Stimulated activated CD8-positive, alpha-beta memory T cell treated with anti-CD3 and anti-CD28 coated beads, Interleukin-4, amount 100 ng/mL, for 48 hours (primary cell): ENCODE measurements around the gene SRP9.
"Not testable (repeated sequence)": the region's sequence is repeated elsewhere in the genome, so short reads cannot be mapped to it uniquely, and the experiment has no call there.

Source experiments
- DNase-seq: peaks from one replicate; pipeline ENCODE4 v3.0.0-alpha.2; 2020

The SRP9 gene

DNA sequence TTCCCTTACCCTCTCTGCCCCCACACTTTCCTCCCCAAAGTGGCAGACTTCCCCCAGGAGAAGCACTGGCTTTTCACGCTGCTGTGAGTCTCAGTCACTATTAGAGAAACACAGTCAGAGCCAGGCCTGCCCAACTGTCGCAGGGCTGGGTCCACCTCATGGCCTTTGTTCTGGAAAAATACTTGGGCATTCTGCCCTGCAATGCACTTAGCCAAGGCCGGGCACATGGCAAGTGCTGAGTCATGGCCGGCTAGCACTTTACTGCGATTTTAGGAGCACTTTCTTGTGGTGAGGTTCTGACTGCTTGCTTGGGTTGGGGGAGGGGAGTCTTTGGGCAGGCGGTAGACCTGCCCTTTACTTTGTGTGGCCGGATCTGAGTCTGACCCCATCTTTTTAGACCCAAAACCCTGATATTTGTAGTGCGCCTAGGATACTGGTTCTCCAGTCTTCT, 40.0 kb downstream of the SRP9 start:
- DNase-seq = no peak

DNA sequence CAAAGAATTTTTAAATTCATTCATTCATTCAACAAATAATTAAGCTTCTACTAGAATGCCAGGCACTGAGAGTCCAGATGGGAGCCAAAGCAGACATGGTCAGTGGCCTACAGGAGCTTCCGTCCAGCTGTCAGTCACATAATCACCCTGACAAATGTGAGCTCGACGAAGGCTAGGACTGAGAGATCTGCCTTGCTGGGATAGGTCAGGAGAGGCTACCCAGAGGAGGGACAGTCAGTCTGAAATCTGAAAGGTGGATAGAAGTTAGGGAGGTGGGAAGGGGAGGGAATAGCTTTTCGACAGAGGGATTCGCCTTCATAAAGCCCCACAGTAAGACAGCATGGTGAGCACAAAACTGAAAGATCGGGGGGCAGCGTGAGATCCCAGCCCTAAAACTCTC, 40.6 kb downstream of the SRP9 start:
- DNase-seq = no peak

DNA sequence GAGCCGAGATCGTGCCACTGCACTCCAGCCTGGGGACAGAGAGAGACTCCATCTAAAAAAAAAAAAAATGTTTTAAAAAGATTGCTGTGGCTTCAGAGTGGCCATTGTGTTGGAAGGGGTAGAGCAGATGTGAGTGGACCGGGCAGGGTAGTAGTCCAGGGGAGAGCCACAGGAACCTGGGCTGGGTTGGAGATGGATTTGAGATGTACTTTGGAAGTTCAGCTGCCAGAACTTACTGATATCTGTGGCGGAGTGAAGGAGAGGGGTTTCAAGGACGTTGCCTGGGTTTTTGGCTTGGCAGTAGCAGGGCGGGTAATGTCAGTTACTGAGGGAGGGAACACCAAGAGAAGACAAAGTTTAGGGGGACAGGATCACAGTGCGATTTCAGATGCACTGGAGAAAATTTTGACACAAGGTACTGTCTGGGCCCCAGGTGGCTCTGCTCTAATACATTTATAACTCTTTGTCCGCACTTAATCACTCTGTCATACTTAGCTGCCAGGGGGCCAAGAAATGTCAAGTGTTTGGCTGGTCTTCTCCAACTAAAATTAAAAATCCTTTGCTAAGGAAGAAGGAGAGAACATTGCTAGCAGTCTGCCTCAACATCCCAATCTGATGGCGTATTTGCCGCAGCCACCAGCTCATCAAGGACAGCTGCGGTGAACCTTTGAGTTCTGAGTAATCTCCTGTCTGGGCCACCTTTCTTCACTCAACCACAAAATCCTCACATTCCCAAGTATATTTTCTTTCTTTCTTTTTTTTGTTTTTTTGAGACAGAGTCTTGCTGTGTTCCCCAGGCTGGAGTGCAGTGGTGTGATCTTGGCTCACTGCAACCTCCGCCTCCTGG, 41.9 kb downstream of the SRP9 start:
- DNase-seq = no peak

- DNase-seq = no peak
Observed at GRCh38 chr1:225820522-225821120, 43.0 kb downstream of the SRP9 start.

GRCh38 chr1:225822655-225823403, 45.2 kb downstream of the SRP9 start:
- DNase-seq = no peak

DNA sequence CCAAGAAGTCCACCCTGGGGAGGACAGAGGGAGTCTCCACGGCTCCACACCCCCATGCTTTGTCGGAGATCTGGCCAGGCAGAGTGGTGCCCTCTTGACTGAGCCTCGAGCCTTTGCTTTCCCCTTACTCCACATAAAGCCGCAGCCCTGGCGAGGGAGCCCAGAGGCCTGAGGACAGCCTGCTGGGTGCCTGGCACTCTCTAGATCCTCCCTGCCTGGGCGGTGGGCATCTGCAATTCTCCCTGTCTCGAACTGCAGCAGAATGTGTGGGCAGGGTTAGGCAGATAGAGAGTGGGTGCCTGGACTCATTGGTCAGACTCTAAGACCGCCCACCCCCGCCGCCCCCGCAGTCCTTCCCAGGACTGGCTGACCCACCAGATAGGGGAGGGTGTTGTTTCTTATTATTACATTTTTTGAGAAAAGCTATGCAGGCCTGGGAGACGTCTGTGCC, 46.2 kb downstream of the SRP9 start:
- DNase-seq = no peak

GRCh38 chr1:225824533-225824941, 46.9 kb downstream of the SRP9 start:
- DNase-seq = no peak

DNA sequence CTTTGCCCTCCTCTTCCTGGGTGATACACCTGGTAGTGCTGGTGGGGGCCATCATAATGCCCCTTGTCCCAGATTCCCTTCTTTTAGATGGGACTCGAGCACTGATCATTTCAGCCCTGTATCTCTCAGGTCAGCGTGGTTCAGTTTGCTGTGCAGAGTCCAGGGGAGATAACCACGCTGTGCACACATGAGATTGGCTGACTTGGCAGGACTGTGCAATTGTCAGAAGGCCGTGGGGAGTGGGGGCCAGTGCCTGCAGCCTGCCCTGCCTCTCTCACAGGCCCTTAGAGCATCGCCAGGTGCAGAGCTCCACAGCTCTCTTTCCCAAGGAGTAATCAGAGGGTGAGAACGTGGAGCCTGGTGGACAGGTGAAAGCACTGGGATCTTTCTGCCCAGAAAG, 47.5 kb downstream of the SRP9 start:
- DNase-seq = no peak

- DNase-seq = no peak
Observed at GRCh38 chr1:225825607-225826007, 48.0 kb downstream of the SRP9 start.

- DNase-seq = no peak
Observed at GRCh38 chr1:225827076-225827475, 49.5 kb downstream of the SRP9 start.

DNA sequence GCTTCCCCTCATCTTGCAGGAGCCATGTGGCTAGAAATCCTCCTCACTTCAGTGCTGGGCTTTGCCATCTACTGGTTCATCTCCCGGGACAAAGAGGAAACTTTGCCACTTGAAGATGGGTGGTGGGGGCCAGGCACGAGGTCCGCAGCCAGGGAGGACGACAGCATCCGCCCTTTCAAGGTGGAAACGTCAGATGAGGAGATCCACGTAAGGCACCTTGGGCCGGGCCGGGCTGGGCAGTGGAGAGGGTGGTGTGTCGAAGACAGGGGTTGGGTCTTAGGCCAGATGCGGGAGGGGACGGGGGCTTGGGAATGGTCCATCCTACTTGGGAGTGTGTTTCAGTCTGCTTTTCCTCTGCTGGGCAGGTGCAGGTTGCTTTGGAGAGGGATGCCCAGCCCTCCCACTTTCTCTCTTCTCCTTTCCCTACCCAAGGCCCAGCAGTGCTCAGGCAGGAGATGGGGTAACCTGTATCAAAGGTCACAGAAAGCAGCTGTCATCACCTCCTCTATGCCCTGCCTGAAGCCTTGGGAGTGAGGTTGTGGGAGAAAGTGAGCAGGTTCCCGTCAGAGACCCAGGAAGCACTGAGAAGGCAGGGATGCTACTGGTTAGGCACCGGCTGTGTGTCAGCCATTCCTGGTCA, 51.2 kb downstream of the SRP9 start:
- DNase-seq = no peak

DNA sequence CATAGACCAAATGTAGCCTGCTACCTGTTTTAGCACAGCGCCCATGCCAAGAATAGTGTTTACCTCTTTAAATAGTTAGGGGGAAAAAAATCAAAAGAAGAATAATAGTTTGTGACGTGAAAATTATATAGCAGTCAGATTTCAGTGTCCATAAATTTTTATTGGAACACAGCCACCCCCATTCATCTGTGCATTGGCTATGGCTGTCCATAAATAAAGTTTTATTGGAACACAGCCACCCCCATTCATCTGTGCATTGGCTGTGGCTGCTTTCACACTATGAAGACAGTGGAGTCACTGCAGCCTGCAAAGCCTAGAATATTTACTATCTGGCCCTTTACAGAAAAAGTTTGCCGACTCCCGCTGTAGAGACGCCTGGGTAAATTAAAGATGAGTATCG, 53.2 kb downstream of the SRP9 start:
- no peak for DNase-seq

DNA sequence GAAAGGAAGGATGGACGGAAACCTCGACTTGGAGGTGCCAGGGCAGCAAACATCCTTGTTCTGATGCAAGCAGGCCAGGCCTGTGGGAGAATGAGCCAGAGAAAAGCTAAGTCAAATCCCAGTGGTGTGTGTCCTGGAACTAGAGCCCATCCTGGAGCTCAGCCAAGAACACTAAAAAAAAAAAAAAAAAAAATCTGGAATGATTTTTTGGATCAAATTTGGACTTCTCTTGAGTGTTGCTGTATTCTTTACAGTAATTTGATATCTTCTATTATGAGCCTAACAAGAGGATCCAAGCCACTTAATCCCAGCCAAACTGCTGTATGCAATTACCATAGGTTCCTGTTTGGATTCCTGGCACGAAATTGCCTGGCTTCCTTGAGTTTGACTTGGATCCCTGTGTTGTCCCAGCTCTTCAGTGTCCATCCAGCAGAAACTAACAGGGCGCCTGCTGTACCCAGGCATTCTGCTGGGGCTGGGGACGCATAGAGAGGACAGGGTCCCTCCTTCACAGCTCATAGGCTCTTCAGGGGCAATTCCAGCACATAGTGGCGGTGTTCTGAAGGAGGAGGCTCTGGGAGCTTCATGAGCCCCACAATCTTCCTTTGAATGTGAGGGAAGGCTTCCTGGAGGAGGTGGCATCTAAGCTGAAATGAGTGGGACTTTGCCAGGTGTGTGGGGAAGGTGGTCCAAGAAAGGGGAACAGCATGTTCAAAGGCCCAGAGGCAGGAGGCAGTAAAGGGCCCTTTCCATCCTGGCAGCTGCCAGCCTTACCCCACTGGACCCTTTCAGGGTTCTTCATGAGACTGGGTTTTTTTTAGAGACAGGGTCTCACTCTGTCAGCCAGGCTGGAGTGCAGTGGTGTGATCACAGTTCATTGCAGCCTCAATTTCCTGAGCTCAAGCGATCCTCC, 57.0 kb downstream of the SRP9 start:
- no peak for DNase-seq

DNA sequence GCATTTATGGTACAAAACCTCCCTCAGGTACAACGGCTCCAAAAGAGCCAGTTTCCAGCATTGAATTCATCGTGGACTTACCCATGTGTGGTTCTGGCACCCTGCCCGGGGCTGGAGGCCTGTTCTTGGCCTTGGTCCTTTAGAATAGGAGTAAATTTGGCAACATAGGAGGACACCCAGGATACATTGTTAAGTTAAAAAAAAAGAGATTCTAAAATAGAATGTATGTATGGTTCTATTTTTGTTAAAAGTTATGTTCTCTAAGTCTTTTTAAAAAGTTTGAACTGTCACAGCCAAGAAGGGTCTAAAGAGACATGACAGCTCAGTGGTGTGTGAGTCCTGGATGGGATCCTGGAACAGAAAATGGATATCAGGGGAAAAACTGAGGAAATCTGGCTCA, 58.2 kb downstream of the SRP9 start:
- no peak for DNase-seq

- DNase-seq = not testable (repeated sequence)
Observed at GRCh38 chr1:225836296-225836695, 58.7 kb downstream of the SRP9 start.

- no peak for DNase-seq
Observed at GRCh38 chr1:225838793-225839192, 61.2 kb downstream of the SRP9 start.
